NCI-H1436 (cell line): ENCODE data around the gene HTATIP2.
"Not testable (repeated sequence)": the region's sequence is repeated elsewhere in the genome, so short reads cannot be mapped to it uniquely, and the experiment has no call there.

ENCODE experiments used
- DNase-seq: peaks from one replicate; lab custom pipeline; 2025; lab: John Stamatoyannopoulos, UW

The HTATIP2 gene

GRCh38 chr11:20363500-20364340 is at the start of gene HTATIP2:
HTATIP2 (plus strand) TSS chr11:20363714; CDS start chr11:20364238, 524 bp downstream.
- DNase-seq, result peak; percentile 57

GRCh38 chr11:20315800-20316199 is 47.7 kb upstream of the HTATIP2 start:
- DNase-seq, result no peak

GRCh38 chr11:20321177-20321576 is 42.3 kb upstream of the HTATIP2 start:
- DNase-seq, result no peak

- DNase-seq, result no peak
Measured at GRCh38 chr11:20327377-20327935, 36.1 kb upstream of the HTATIP2 start.

- DNase-seq, result no peak
Measured at GRCh38 chr11:20336056-20336455, 27.5 kb upstream of the HTATIP2 start.

- peak; percentile 61 for DNase-seq
Measured at GRCh38 chr11:20337526-20338154, 25.9 kb upstream of the HTATIP2 start.

- no peak for DNase-seq
Measured at GRCh38 chr11:20342347-20343141, 21.0 kb upstream of the HTATIP2 start.

- DNase-seq, result no peak
Measured at GRCh38 chr11:20351136-20351535, 12.4 kb upstream of the HTATIP2 start.

GRCh38 chr11:20351751-20352262 is 11.7 kb upstream of the HTATIP2 start:
- DNase-seq, result no peak

- peak; percentile 20 for DNase-seq
Measured at GRCh38 chr11:20353829-20354434, 9.6 kb upstream of the HTATIP2 start.

- no peak for DNase-seq
Measured at GRCh38 chr11:20355221-20356219, 8.0 kb upstream of the HTATIP2 start.

GRCh38 chr11:20357150-20357549 is 6.4 kb upstream of the HTATIP2 start:
- no peak for DNase-seq

GRCh38 chr11:20360650-20361049 is 2.9 kb upstream of the HTATIP2 start:
- no peak for DNase-seq

GRCh38 chr11:20362481-20362880 is 1.0 kb upstream of the HTATIP2 start:
- DNase-seq, result no peak

- no peak for DNase-seq
Measured at GRCh38 chr11:20363149-20363499, 390 bp upstream of the HTATIP2 start.

GRCh38 chr11:20364341-20364792 is 853 bp downstream of the HTATIP2 start:
- DNase-seq, result no peak

GRCh38 chr11:20365465-20365864 is 2.0 kb downstream of the HTATIP2 start:
- DNase-seq, result not testable (repeated sequence)

GRCh38 chr11:20367313-20367948 is 3.9 kb downstream of the HTATIP2 start:
- no peak for DNase-seq

- DNase-seq, result no peak
Measured at GRCh38 chr11:20368438-20368837, 4.9 kb downstream of the HTATIP2 start.

- no peak for DNase-seq
Measured at GRCh38 chr11:20369826-20370225, 6.3 kb downstream of the HTATIP2 start.
